Peyer's patch (tissue), 4 donors: ENCODE results near the gene TMEM132D.

Experiments used
- POLR2A ChIP-seq, 2 donors: fragments of 450-650 bp; IDR thresholded peaks; one replicate each; pipeline ENCODE4 v1.5.1; 2017; ENCODE audit warnings: antibody characterized with exemption in 2 of 2, mild to moderate bottlenecking in 2 of 2, moderate library complexity in 2 of 2
- TF ChIP-seq, protein P1 (sequence below), 6 experiments: fragments of 450-650 bp in 4 of 6; fragments of 200-600 bp in 2 of 6; sonication (generic) in 1 of 6; IDR thresholded peaks; one replicate each; pipeline ENCODE4 v1.5.1; 2017 to 2019; ENCODE audit warnings: antibody characterized with exemption in 6 of 6, mild to moderate bottlenecking in 3 of 6, moderate library complexity in 1 of 6

DNA sequence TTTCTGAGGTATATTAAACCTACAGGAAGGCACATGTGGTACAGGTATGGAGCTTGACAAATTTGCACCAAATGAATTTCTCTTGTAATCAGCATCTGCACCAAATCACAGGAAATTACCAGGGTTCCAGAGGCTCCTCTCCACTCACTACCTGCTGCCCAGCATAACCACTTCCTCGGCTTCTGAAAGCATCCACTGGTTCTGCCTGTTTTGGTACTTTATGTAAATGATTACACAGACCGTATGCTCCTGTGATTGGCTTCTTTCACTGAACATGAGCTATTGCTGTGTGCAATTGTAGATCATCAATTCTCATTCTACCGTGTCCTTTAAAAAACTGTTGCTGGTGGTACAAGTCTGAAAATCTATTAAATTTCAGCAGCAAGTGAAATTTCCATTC is 522.1 kb downstream of the TMEM132D start:
- TF ChIP-seq, protein P1, sequence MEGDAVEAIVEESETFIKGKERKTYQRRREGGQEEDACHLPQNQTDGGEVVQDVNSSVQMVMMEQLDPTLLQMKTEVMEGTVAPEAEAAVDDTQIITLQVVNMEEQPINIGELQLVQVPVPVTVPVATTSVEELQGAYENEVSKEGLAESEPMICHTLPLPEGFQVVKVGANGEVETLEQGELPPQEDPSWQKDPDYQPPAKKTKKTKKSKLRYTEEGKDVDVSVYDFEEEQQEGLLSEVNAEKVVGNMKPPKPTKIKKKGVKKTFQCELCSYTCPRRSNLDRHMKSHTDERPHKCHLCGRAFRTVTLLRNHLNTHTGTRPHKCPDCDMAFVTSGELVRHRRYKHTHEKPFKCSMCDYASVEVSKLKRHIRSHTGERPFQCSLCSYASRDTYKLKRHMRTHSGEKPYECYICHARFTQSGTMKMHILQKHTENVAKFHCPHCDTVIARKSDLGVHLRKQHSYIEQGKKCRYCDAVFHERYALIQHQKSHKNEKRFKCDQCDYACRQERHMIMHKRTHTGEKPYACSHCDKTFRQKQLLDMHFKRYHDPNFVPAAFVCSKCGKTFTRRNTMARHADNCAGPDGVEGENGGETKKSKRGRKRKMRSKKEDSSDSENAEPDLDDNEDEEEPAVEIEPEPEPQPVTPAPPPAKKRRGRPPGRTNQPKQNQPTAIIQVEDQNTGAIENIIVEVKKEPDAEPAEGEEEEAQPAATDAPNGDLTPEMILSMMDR (IDR thresholded peaks at IDR 0.05) = no peak
- no peak for TF ChIP-seq POLR2A (IDR thresholded peaks at IDR 0.05)
